ENCODE measurements around the gene DNAJC11.
"Not testable (repeated sequence)": the region's sequence is repeated elsewhere in the genome, so short reads cannot be mapped to it uniquely, and the experiment has no call there.

DNAJC11 gene

GRCh38 chr1:6701437-6702153 is at the start of gene DNAJC11:
TSS of gene DNAJC11 (minus strand) at chr1:6701816. CDS start at chr1:6701800, 16 bp downstream.
- Histone ChIP-seq H3K27ac (ENCODE audit: low read length) (no peak within 1 kb of the TSS), H3K4me3 (ENCODE audit: low read length) (peak within 1 kb of the TSS; percentile 95), H3K36me3 (ENCODE audit: control insufficient read depth, insufficient read depth, low read length) (peaks cover 5% of the 10 kb centered on the region; the same call in 1 of the 2 replicates), H3K27me3 (ENCODE audit: control insufficient read depth, insufficient read depth, low read length) (no peaks in the 10 kb centered on the region), H3K4me1 (ENCODE audit: control insufficient read depth, insufficient read depth, low read length) (0 out of 2 replicates have a peak, but pooled peaks cover 2% of the 10 kb centered on the region), H3K9me3 (ENCODE audit: control insufficient read depth, insufficient read depth, low read length) (no peaks in the 10 kb centered on the region)
- no CpG with 5 or more reads among the region's 80 CpGs for WGBS (ENCODE audit: insufficient coverage, insufficient read length)
- peak; percentile 71 for DNase-seq (ENCODE audit: low read depth, low spot score)

GRCh38 chr1:6750490-6750889 is 48.9 kb upstream of the DNAJC11 start:
- H3K4me3 ChIP-seq (ENCODE audit: low read length) = no peak overlapping the region
- H3K27ac ChIP-seq (ENCODE audit: low read length) = no peak overlapping the region
- no peaks in the 10 kb centered on the region for H3K4me1 ChIP-seq (ENCODE audit: control insufficient read depth, insufficient read depth, low read length)
- no CpG with 5 or more reads among the region's 4 CpGs for WGBS (ENCODE audit: insufficient coverage, insufficient read length)
- H3K36me3 ChIP-seq (ENCODE audit: control insufficient read depth, insufficient read depth, low read length) = no peaks in the 10 kb centered on the region
- H3K27me3 ChIP-seq (ENCODE audit: control insufficient read depth, insufficient read depth, low read length) = no peaks in the 10 kb centered on the region
- no peaks in the 10 kb centered on the region for H3K9me3 ChIP-seq (ENCODE audit: control insufficient read depth, insufficient read depth, low read length)
- DNase-seq (ENCODE audit: low read depth, low spot score) = no peak

- no peaks in the 10 kb centered on the region for H3K27me3 ChIP-seq (ENCODE audit: control insufficient read depth, insufficient read depth, low read length)
- no peak overlapping the region for H3K27ac ChIP-seq (ENCODE audit: low read length)
- WGBS (ENCODE audit: insufficient coverage, insufficient read length) = no CpG with 5 or more reads among the region's 2 CpGs
- H3K4me3 ChIP-seq (ENCODE audit: low read length) = no peak overlapping the region
- no peaks in the 10 kb centered on the region for H3K9me3 ChIP-seq (ENCODE audit: control insufficient read depth, insufficient read depth, low read length)
- H3K4me1 ChIP-seq (ENCODE audit: control insufficient read depth, insufficient read depth, low read length) = no peaks in the 10 kb centered on the region
- H3K36me3 ChIP-seq (ENCODE audit: control insufficient read depth, insufficient read depth, low read length) = no peaks in the 10 kb centered on the region
- DNase-seq (ENCODE audit: low read depth, low spot score) = no peak
Measured at GRCh38 chr1:6747674-6748073, 46.1 kb upstream of the DNAJC11 start.

- no CpG with 5 or more reads among the region's 5 CpGs for WGBS (ENCODE audit: insufficient coverage, insufficient read length)
Measured at GRCh38 chr1:6745073-6745472, 43.5 kb upstream of the DNAJC11 start.

GRCh38 chr1:6743189-6744101 is 41.8 kb upstream of the DNAJC11 start:
- no peaks in the 10 kb centered on the region for H3K27me3 ChIP-seq (ENCODE audit: control insufficient read depth, insufficient read depth, low read length)
- WGBS (ENCODE audit: insufficient coverage, insufficient read length) = no CpG with 5 or more reads among the region's 20 CpGs
- H3K27ac ChIP-seq (ENCODE audit: low read length) = no peak overlapping the region
- DNase-seq (ENCODE audit: low read depth, low spot score) = no peak
- H3K36me3 ChIP-seq (ENCODE audit: control insufficient read depth, insufficient read depth, low read length) = no peaks in the 10 kb centered on the region
- H3K9me3 ChIP-seq (ENCODE audit: control insufficient read depth, insufficient read depth, low read length) = no peaks in the 10 kb centered on the region
- H3K4me1 ChIP-seq (ENCODE audit: control insufficient read depth, insufficient read depth, low read length) = no peaks in the 10 kb centered on the region; the same call in 1 of the 2 replicates
- H3K4me3 ChIP-seq (ENCODE audit: low read length) = no peak overlapping the region

More at GRCh38 chr1:6745073-6745472, 43.5 kb upstream of the DNAJC11 start:
- Histone ChIP-seq H3K27ac (ENCODE audit: low read length) (no peak overlapping the region), H3K4me1 (ENCODE audit: control insufficient read depth, insufficient read depth, low read length) (no peaks in the 10 kb centered on the region), H3K9me3 (ENCODE audit: control insufficient read depth, insufficient read depth, low read length) (no peaks in the 10 kb centered on the region), H3K27me3 (ENCODE audit: control insufficient read depth, insufficient read depth, low read length) (no peaks in the 10 kb centered on the region), H3K36me3 (ENCODE audit: control insufficient read depth, insufficient read depth, low read length) (no peaks in the 10 kb centered on the region), H3K4me3 (ENCODE audit: low read length) (no peak overlapping the region)
- no peak for DNase-seq (ENCODE audit: low read depth, low spot score)

GRCh38 chr1:6742676-6743188 is 41.1 kb upstream of the DNAJC11 start:
- H3K4me3 ChIP-seq (ENCODE audit: low read length); H3K27me3 ChIP-seq (ENCODE audit: control insufficient read depth, insufficient read depth, low read length); H3K36me3 ChIP-seq (ENCODE audit: control insufficient read depth, insufficient read depth, low read length); H3K4me1 ChIP-seq (ENCODE audit: control insufficient read depth, insufficient read depth, low read length); H3K27ac ChIP-seq (ENCODE audit: low read length); H3K9me3 ChIP-seq (ENCODE audit: control insufficient read depth, insufficient read depth, low read length); DNase-seq (ENCODE audit: low read depth, low spot score): not testable (repeated sequence)
- no CpG with 5 or more reads among the region's 7 CpGs for WGBS (ENCODE audit: insufficient coverage, insufficient read length)

GRCh38 chr1:6738987-6739676 is 37.5 kb upstream of the DNAJC11 start:
- WGBS (ENCODE audit: insufficient coverage, insufficient read length) = no CpG with 5 or more reads among the region's 30 CpGs
- H3K27me3 ChIP-seq (ENCODE audit: control insufficient read depth, insufficient read depth, low read length) = no peaks in the 10 kb centered on the region
- H3K4me1 ChIP-seq (ENCODE audit: control insufficient read depth, insufficient read depth, low read length) = no peaks in the 10 kb centered on the region; the same call in none of the 2 replicates
- no peaks in the 10 kb centered on the region for H3K36me3 ChIP-seq (ENCODE audit: control insufficient read depth, insufficient read depth, low read length)
- H3K27ac ChIP-seq (ENCODE audit: low read length) = no peak overlapping the region
- H3K9me3 ChIP-seq (ENCODE audit: control insufficient read depth, insufficient read depth, low read length) = no peaks in the 10 kb centered on the region
- DNase-seq (ENCODE audit: low read depth, low spot score) = no peak
- no peak overlapping the region for H3K4me3 ChIP-seq (ENCODE audit: low read length)

GRCh38 chr1:6732942-6733341 is 31.3 kb upstream of the DNAJC11 start:
- Histone ChIP-seq H3K36me3 (ENCODE audit: control insufficient read depth, insufficient read depth, low read length) (no peaks in the 10 kb centered on the region), H3K4me3 (ENCODE audit: low read length) (no peak overlapping the region), H3K9me3 (ENCODE audit: control insufficient read depth, insufficient read depth, low read length) (no peaks in the 10 kb centered on the region), H3K27ac (ENCODE audit: low read length) (no peak overlapping the region), H3K4me1 (ENCODE audit: control insufficient read depth, insufficient read depth, low read length) (no peaks in the 10 kb centered on the region; the same call in 1 of the 2 replicates), H3K27me3 (ENCODE audit: control insufficient read depth, insufficient read depth, low read length) (no peaks in the 10 kb centered on the region)
- WGBS (ENCODE audit: insufficient coverage, insufficient read length) = no CpG with 5 or more reads among the region's 5 CpGs
- DNase-seq (ENCODE audit: low read depth, low spot score) = no peak

GRCh38 chr1:6731905-6732304 is 30.3 kb upstream of the DNAJC11 start:
- WGBS (ENCODE audit: insufficient coverage, insufficient read length) = no CpG with 5 or more reads among the region's 3 CpGs
- no peaks in the 10 kb centered on the region for H3K36me3 ChIP-seq (ENCODE audit: control insufficient read depth, insufficient read depth, low read length)

GRCh38 chr1:6730880-6731279 is 29.3 kb upstream of the DNAJC11 start:
- Histone ChIP-seq H3K9me3 (ENCODE audit: control insufficient read depth, insufficient read depth, low read length) (no peaks in the 10 kb centered on the region), H3K27ac (ENCODE audit: low read length) (no peak overlapping the region), H3K27me3 (ENCODE audit: control insufficient read depth, insufficient read depth, low read length) (no peaks in the 10 kb centered on the region), H3K36me3 (ENCODE audit: control insufficient read depth, insufficient read depth, low read length) (no peaks in the 10 kb centered on the region), H3K4me1 (ENCODE audit: control insufficient read depth, insufficient read depth, low read length) (no peaks in the 10 kb centered on the region; the same call in 1 of the 2 replicates), H3K4me3 (ENCODE audit: low read length) (no peak overlapping the region)
- WGBS (ENCODE audit: insufficient coverage, insufficient read length) = no CpG with 5 or more reads among the region's 6 CpGs
- no peak for DNase-seq (ENCODE audit: low read depth, low spot score)

More at GRCh38 chr1:6731905-6732304, 30.3 kb upstream of the DNAJC11 start:
- no peaks in the 10 kb centered on the region for H3K9me3 ChIP-seq (ENCODE audit: control insufficient read depth, insufficient read depth, low read length)
- no peaks in the 10 kb centered on the region for H3K27me3 ChIP-seq (ENCODE audit: control insufficient read depth, insufficient read depth, low read length)
- no peak for DNase-seq (ENCODE audit: low read depth, low spot score)
- no peak overlapping the region for H3K4me3 ChIP-seq (ENCODE audit: low read length)
- no peak overlapping the region for H3K27ac ChIP-seq (ENCODE audit: low read length)
- no peaks in the 10 kb centered on the region; the same call in 1 of the 2 replicates for H3K4me1 ChIP-seq (ENCODE audit: control insufficient read depth, insufficient read depth, low read length)

All from iPS DF 6.9 (cell line).